Cardiac muscle cell (in vitro differentiated cells and primary cell): ENCODE measurements around the gene CNN2. TPM values are rescaled to one million over a fixed set of nuclear protein-coding genes. Genes with fewer than 3 reads are reported as not detected.

Experiments
- DNase-seq, 2 donors: peaks; one replicate each; pipeline versions ENCODE4 v3.0.0 to v3.0.0-alpha.2; 2010 to 2017; ENCODE audit warnings: low read depth in 1 of 2, low spot score in 1 of 2
- H3K27ac ChIP-seq: fragments of 200-600 bp; sonication (generic); 2 replicates; pipeline ENCODE4 v1.5.1; 2016
- H3K27me3 ChIP-seq: fragments of 200-600 bp; sonication (generic); 2 replicates; pipeline ENCODE4 v1.6.0; 2016; ENCODE audit warnings: control low read depth
- H3K36me3 ChIP-seq: fragments of 200-600 bp; sonication (generic); 2 replicates; pipeline ENCODE4 v1.5.1; 2016; ENCODE audit warnings: control low read depth
- H3K4me1 ChIP-seq: fragments of 200-600 bp; sonication (generic); 2 replicates; pipeline ENCODE4 v1.8.1; 2017; ENCODE audit warnings: low read depth, mild to moderate bottlenecking, mixed run types
- H3K4me3 ChIP-seq: fragments of 200-600 bp; sonication (generic); 2 replicates; pipeline ENCODE4 v1.5.1; 2016; ENCODE audit warnings: mild to moderate bottlenecking
- H3K9me3 ChIP-seq: fragments of 200-600 bp; sonication (generic); 2 replicates; pipeline ENCODE4 v1.5.1; 2017; ENCODE audit warnings: low read depth, mild to moderate bottlenecking, control low read depth
- polyA plus RNA-seq: library from polyadenylated mRNA; unstranded; fragments of >200 nt; fragmentation: Nextera tagmentation; extraction: Ambion mirVana; gene quantifications from 2 replicates; pipeline ENCODE4 v1.2.1, GENCODE V29; 2016
- total RNA-seq: library from RNA; depleted of rRNA; stranded (reverse); fragments of >200 nt; gene quantifications from 2 replicates; pipeline ENCODE4 v1.2.3, GENCODE V29; 2016
- TF ChIP-seq, protein P1 (sequence below): IDR thresholded peaks from 2 replicates; pipeline ENCODE4 v1.5.1; 2012; ENCODE audit warnings: low read depth, mild to moderate bottlenecking, low read length

CNN2 gene
- total and polyA plus RNA-seq, 2 experiments from 2014 or later = 158 to 185 TPM

- no peak overlapping the region for H3K4me3 ChIP-seq
- H3K4me1 ChIP-seq = no peaks in the 10 kb centered on the region
- H3K9me3 ChIP-seq = no peaks in the 10 kb centered on the region
- DNase-seq = no peak
- TF ChIP-seq, protein P1, sequence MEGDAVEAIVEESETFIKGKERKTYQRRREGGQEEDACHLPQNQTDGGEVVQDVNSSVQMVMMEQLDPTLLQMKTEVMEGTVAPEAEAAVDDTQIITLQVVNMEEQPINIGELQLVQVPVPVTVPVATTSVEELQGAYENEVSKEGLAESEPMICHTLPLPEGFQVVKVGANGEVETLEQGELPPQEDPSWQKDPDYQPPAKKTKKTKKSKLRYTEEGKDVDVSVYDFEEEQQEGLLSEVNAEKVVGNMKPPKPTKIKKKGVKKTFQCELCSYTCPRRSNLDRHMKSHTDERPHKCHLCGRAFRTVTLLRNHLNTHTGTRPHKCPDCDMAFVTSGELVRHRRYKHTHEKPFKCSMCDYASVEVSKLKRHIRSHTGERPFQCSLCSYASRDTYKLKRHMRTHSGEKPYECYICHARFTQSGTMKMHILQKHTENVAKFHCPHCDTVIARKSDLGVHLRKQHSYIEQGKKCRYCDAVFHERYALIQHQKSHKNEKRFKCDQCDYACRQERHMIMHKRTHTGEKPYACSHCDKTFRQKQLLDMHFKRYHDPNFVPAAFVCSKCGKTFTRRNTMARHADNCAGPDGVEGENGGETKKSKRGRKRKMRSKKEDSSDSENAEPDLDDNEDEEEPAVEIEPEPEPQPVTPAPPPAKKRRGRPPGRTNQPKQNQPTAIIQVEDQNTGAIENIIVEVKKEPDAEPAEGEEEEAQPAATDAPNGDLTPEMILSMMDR = no peak
- no peak overlapping the region for H3K27ac ChIP-seq
- H3K36me3 ChIP-seq = peaks cover 3% of the 10 kb centered on the region
- no peaks in the 10 kb centered on the region for H3K27me3 ChIP-seq
These were observed 26.1 kb downstream of the CNN2 start for GRCh38 chr19:1052349-1052975.

GRCh38 chr19:1053176-1054101 is 27.0 kb downstream of the CNN2 start:
- no peaks in the 10 kb centered on the region for H3K4me1 ChIP-seq
- TF ChIP-seq, protein P1 = no peak
- no peaks in the 10 kb centered on the region for H3K27me3 ChIP-seq
- H3K36me3 ChIP-seq = peaks cover 3% of the 10 kb centered on the region
- no peak for DNase-seq
- no peak overlapping the region for H3K4me3 ChIP-seq
- no peak overlapping the region for H3K27ac ChIP-seq
- H3K9me3 ChIP-seq = no peaks in the 10 kb centered on the region

DNA sequence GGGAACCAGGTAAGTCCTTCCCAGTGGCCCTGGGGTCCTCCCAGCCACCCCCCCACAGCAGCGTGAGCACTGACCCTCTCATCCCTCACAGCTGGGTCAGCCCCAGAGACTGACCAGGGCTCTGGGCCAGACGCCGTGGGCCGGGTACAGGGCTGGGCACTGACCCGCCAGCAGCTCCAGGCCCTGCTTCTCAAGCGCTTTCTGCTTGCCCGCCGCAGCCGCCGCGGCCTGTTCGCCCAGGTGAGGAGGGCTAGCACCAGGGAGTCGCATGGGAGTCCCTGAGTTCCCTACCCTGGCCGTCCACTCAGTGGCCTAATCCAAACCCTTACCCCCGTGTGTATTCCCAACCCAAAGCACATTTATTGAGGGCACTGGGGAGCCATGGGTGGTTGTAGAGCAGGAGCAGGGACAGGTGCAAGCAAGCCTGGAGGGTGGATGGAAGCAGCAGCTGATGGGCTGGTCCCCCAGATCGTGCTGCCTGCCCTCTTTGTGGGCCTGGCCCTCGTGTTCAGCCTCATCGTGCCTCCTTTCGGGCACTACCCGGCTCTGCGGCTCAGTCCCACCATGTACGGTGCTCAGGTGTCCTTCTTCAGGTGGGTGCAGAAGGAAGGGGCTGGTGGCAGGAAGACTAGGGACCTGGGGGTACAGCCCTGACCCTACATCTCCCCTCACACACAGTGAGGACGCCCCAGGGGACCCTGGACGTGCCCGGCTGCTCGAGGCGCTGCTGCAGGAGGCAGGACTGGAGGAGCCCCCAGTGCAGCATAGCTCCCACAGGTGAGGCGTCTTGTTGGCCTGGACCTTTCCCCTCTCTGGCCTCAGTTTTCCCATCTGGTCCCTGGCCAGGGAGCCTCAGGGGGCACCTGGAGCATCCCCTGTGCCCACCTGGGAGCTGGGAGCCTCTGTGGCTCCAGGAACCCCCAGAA is 28.0 kb downstream of the CNN2 start:
- Histone ChIP-seq H3K36me3 (peaks cover 3% of the 10 kb centered on the region), H3K27me3 (no peaks in the 10 kb centered on the region), H3K4me3 (no peak overlapping the region), H3K9me3 (peaks cover 3% of the 10 kb centered on the region), H3K27ac (no peak overlapping the region), H3K4me1 (no peaks in the 10 kb centered on the region)
- TF ChIP-seq, protein P1 = no peak
- no peak for DNase-seq

DNA sequence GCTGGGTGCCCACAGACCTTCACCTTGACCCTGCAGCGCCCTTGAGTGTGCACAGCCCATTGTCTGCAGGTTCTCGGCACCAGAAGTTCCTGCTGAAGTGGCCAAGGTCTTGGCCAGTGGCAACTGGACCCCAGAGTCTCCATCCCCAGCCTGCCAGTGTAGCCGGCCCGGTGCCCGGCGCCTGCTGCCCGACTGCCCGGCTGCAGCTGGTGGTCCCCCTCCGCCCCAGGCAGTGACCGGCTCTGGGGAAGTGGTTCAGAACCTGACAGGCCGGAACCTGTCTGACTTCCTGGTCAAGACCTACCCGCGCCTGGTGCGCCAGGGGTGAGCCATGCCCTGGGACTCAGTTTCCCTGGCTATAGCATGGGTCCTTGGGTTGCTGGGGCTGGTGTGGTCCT is 28.6 kb downstream of the CNN2 start:
- H3K4me1 ChIP-seq = no peaks in the 10 kb centered on the region
- H3K9me3 ChIP-seq = peaks cover 3% of the 10 kb centered on the region
- no peaks in the 10 kb centered on the region for H3K27me3 ChIP-seq
- no peak for DNase-seq
- peaks cover 3% of the 10 kb centered on the region for H3K36me3 ChIP-seq
- H3K27ac ChIP-seq = no peak overlapping the region
- no peak overlapping the region for H3K4me3 ChIP-seq
- TF ChIP-seq, protein P1 = no peak

GRCh38 chr19:1055886-1056620 is 29.6 kb downstream of the CNN2 start:
- Histone ChIP-seq H3K27ac (no peak overlapping the region), H3K27me3 (no peaks in the 10 kb centered on the region), H3K9me3 (peaks cover 3% of the 10 kb centered on the region), H3K36me3 (peaks cover 3% of the 10 kb centered on the region), H3K4me1 (no peaks in the 10 kb centered on the region), H3K4me3 (no peak overlapping the region)
- TF ChIP-seq, protein P1 = no peak
- DNase-seq = no peak
